ENCODE measurements around the gene RFC1. TPM values are rescaled to one million over a fixed set of nuclear protein-coding genes. Genes with fewer than 3 reads are reported as not detected.

Gene RFC1
- total RNA-seq, 2 donors from 2014 or later = 28.2 to 28.7 TPM

- TF ChIP-seq CTCF (IDR thresholded peaks at IDR 0.05) = no peak
- no peak overlapping the region for H3K9ac ChIP-seq (ENCODE audit: low read depth in 2 of 2, low read length in 2 of 2)
- no peak overlapping the region for H3K4me3 ChIP-seq
- H3K27ac ChIP-seq = no peak overlapping the region
- H3K9me3 ChIP-seq = no peaks in the 10 kb centered on the region
- DNase-seq = no peak
- no peaks in the 10 kb centered on the region for H3K36me3 ChIP-seq
- H3K4me1 ChIP-seq = no peaks in the 10 kb centered on the region
- H3K27me3 ChIP-seq = no peaks in the 10 kb centered on the region
- intact Hi-C loops (cut with DNase I) = no loop called here
Measured at GRCh38 chr4:39326468-39326977, 39.6 kb downstream of the RFC1 start.

- Histone ChIP-seq H3K4me1 (no peaks in the 10 kb centered on the region), H3K36me3 (no peaks in the 10 kb centered on the region), H3K9ac (ENCODE audit: low read depth in 2 of 2, low read length in 2 of 2) (no peak overlapping the region), H3K4me3 (no peak overlapping the region), H3K27ac (no peak overlapping the region), H3K27me3 (no peaks in the 10 kb centered on the region), H3K9me3 (no peaks in the 10 kb centered on the region)
- no peak for TF ChIP-seq CTCF (IDR thresholded peaks at IDR 0.05)
- no peak for DNase-seq
- intact Hi-C loops (cut with DNase I) = no loop called here
Measured at GRCh38 chr4:39324897-39325613, 41.1 kb downstream of the RFC1 start.

- TF ChIP-seq CTCF (IDR thresholded peaks at IDR 0.05) = no peak
- Histone ChIP-seq H3K36me3 (no peaks in the 10 kb centered on the region), H3K9ac (ENCODE audit: low read depth in 2 of 2, low read length in 2 of 2) (no peak overlapping the region), H3K4me3 (no peak overlapping the region), H3K27me3 (no peaks in the 10 kb centered on the region), H3K9me3 (no peaks in the 10 kb centered on the region), H3K27ac (no peak overlapping the region), H3K4me1 (no peaks in the 10 kb centered on the region)
- intact Hi-C loops (cut with DNase I) = no loop called here
- no peak for DNase-seq
Measured at GRCh38 chr4:39324446-39324845, 41.7 kb downstream of the RFC1 start.

GRCh38 chr4:39323821-39324220 is 42.3 kb downstream of the RFC1 start:
- Histone ChIP-seq H3K4me1 (no peaks in the 10 kb centered on the region), H3K4me3 (no peak overlapping the region), H3K36me3 (no peaks in the 10 kb centered on the region), H3K9ac (ENCODE audit: low read depth in 2 of 2, low read length in 2 of 2) (no peak overlapping the region), H3K9me3 (no peaks in the 10 kb centered on the region), H3K27me3 (no peaks in the 10 kb centered on the region), H3K27ac (no peak overlapping the region)
- intact Hi-C loops (cut with DNase I) = no loop called here
- TF ChIP-seq CTCF (IDR thresholded peaks at IDR 0.05) = no peak
- DNase-seq = no peak

- no peak overlapping the region for H3K27ac ChIP-seq
- intact Hi-C loops (cut with DNase I) = no loop called here
- no peaks in the 10 kb centered on the region for H3K9me3 ChIP-seq
- no peak overlapping the region for H3K9ac ChIP-seq (ENCODE audit: low read depth in 2 of 2, low read length in 2 of 2)
- no peak overlapping the region for H3K4me3 ChIP-seq
- TF ChIP-seq CTCF (IDR thresholded peaks at IDR 0.05) = no peak
- H3K36me3 ChIP-seq = no peaks in the 10 kb centered on the region
- no peaks in the 10 kb centered on the region for H3K27me3 ChIP-seq
- no peak for DNase-seq
- H3K4me1 ChIP-seq = no peaks in the 10 kb centered on the region
Measured at GRCh38 chr4:39320381-39321115, 45.6 kb downstream of the RFC1 start.
